ENCODE measurements around the gene RIBC2.

The RIBC2 gene

GRCh38 chr22:45476814-45477213 lies 63.3 kb downstream of the RIBC2 start:
- no peak for DNase-seq

- DNase-seq = no peak
Measured at GRCh38 chr22:45477366-45478107, 64.0 kb downstream of the RIBC2 start.

- DNase-seq = no peak
Measured at GRCh38 chr22:45478108-45478771, 64.7 kb downstream of the RIBC2 start.

GRCh38 chr22:45480717-45481116 lies 67.2 kb downstream of the RIBC2 start:
- DNase-seq = no peak

GRCh38 chr22:45481661-45482060 lies 68.2 kb downstream of the RIBC2 start:
- DNase-seq = no peak

Measured in NCI-H345 (cell line).